ENCODE measurements around the gene BARHL2. TPM values are rescaled to one million over a fixed set of nuclear protein-coding genes. Genes with fewer than 3 reads are reported as not detected.

Gene BARHL2
- polyA plus RNA-seq (ENCODE audit: insufficient read length) = not detected
- long read RNA-seq, donor 1 = 0 reads
- long read RNA-seq, donor 2 = 0 reads
- long read RNA-seq, donor 3 = 0 reads
- long read RNA-seq, donor 4 = 0 reads
- long read RNA-seq, donor 5 = 0 reads
- long read RNA-seq, donor 6 = 0 reads
- long read RNA-seq, donor 7 = 0 reads
- long read RNA-seq, donor 8 = 0 reads

GRCh38 chr1:90716552-90717355 is at the start of gene BARHL2:
Gene BARHL2 (minus strand): TSS chr1:90717302. CDS start chr1:90717195, 107 bp downstream.
- no peak for DNase-seq

GRCh38 chr1:90763930-90764329 is 46.8 kb upstream of the BARHL2 start:
- DNase-seq = no peak

GRCh38 chr1:90763506-90763905 is 46.4 kb upstream of the BARHL2 start:
- DNase-seq = no peak

- peak; percentile 3 for DNase-seq
Measured at GRCh38 chr1:90761781-90762589, 44.9 kb upstream of the BARHL2 start.

DNA sequence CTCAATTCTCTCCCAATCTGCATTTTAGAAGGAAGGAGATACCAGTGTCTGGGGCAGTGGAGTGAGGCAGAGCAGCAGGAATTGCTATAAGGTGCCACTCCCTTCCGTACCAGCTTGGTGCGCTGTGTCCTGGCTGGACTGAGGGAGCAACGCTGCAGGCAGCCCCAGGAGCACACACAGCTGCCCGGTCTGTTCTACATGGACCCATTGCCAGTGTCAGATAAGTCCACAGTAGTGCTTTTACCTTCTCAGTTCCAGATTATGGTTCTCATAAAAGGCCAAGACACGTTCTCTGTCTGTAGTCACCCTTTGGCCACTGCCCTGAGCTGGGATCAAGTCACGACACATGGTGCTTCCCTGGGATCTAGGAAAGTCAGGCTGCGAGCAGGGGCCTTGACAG is 44.1 kb upstream of the BARHL2 start:
- DNase-seq = no peak

DNA sequence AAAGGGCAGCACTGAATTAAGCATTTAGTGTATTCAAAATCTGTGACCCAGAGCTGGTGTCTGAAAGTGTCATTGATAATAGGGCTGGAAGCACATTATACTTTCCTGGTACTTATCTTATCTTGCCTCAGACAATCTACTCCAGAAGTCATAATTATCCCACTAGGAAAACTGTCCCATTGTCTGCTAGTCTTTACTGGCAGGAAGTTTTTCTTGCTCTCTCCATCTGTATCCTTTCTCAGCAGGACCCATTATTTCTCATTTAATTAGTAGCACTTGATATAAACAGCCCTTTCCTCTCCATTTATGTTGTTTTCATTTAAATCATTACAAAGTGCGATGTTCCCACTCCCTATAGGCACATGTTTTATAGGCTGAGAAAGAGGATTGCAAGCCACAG is 36.5 kb upstream of the BARHL2 start:
- no peak for DNase-seq

GRCh38 chr1:90748668-90749067 is 31.6 kb upstream of the BARHL2 start:
- DNase-seq = no peak

DNA sequence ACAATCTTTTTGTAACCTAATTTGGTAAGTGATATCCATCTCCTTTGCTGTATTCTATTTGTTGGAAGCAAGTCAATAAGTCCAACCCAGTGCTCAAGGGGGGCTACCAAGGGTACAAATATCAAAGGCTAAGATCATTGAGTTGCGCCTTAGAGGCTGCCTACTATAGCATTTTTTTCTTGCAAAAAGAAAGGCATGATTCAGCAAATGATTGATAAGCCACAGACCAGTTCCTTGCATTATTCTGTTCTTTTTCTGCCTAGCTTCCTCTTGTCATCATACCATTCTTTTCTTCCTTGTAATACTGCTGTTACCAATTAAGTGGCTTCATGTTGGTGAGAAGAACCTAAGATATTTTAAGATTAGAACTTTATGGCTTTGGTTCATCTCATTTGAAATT is 29.8 kb upstream of the BARHL2 start:
- no peak for DNase-seq

- DNase-seq = no peak
Measured at GRCh38 chr1:90745972-90746371, 28.9 kb upstream of the BARHL2 start.

- DNase-seq = no peak
Measured at GRCh38 chr1:90732136-90732535, 15.0 kb upstream of the BARHL2 start.

- DNase-seq = no peak
Measured at GRCh38 chr1:90731382-90732050, 14.4 kb upstream of the BARHL2 start.

GRCh38 chr1:90730243-90731022 is 13.3 kb upstream of the BARHL2 start:
- no peak for DNase-seq

DNA sequence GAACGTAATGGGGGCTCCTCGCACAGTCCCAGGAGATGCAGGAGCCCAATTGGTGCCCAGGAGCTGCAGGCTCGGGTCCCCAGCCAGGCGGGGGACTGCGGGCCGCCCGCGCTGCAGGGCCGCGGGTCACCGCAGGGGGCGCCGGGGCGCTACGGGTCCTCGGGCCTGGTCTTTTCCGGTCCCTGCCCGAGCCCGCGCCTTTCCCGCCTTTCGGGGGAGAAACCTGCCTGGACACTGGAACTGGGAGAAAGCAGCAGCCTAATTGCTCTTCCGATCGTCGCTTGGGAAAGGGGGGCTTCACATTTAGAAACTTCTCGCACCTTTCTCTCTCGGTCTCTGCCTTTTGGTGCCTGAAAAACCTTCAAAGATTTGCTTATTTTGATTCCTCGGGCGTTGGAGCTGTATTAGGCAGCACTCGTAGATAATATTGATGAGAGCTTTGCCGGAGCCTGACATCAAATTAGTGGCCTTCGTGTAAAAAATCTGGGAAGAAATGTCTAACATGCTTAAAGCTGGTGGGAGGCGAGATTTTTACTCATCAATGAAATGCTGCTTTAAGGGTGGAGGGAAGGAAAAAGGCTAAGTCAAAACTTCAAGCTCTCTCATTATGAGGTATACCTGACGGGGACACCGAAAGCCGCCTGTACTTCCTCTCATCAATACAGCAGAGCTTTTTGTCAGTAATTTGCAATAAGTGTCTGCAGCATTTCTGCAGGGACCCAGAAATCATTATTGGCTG is 12.6 kb upstream of the BARHL2 start:
- no peak for DNase-seq

- no peak for DNase-seq
Measured at GRCh38 chr1:90728502-90729287, 11.6 kb upstream of the BARHL2 start.

DNA sequence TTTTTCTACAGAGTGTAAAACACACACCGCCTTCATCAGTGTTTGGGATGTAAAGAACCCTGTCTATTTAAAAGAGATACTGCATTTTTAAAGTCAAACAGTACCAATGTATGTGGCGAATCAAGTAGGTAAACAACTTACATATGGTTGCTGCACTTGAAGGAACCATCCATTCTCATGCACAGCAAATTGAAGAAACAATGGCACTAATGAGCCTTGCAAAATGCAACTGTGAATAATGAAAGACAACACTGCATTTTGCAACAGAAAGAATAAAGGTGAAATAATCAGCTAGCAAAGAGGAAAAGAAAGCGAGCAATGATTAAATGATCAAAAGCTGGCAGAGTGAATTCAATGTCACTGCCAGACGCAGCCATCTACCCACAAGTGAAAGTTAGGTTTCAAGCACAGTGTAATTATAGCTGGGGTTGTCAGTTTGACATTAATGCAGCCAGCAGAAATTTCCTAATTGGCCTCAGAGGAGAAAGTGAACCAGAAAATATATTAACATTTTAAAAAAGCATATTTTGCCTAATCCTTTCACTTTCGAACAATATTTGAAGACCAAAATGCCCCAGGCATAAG is 10.9 kb upstream of the BARHL2 start:
- DNase-seq = no peak

DNA sequence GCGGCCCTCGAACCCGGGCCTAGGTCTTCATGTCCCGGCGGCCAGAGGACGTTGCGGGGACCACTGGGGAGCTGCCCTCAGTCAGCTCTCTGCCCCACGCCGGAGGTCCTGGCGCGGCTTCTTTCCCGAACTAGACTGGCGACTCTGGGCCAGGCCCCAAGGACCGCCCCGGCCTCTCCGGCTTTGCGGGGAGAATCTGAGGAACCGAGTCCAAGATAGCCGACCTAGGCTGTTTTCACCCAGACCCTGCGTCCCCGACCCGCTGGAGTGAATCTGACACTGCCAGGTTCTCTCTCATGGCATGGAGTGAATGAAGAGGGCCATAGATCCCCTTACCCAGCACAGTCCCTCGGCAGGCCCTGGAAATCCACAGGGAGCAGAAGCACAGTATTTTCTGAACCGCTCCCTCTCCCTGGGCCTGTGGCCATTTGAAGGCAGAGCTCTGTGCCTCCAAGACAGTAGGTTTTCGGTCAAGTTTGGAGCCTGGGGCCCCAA is 9.9 kb upstream of the BARHL2 start:
- DNase-seq = no peak

DNA sequence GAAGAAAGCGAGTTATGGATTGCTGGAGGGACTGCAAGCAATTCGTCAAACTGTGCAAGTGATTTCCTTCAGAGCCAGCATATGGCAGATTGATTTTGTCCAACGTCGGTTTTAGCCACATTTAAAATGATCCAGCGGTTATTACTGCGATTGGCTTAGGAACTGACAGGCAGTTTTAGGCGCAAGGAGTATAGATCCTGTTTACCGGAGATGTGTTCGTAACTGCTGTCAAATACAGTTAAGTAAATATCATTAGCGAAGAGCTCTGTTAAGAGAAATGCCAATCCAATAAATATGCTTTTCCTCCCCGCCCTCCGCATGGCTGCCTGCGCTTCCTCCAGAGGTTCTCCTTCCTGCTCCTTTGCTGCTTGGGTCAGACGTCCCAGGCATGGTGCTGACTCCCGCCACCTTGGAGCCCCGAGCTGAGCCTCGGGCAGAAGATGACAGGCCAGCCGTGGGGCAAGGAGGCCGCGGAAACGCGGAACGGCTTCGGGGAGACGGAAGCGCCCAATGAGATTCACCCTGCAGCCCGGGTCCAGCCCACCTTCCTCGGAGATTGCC is 9.4 kb upstream of the BARHL2 start:
- DNase-seq = no peak

GRCh38 chr1:90725657-90726424 is 8.7 kb upstream of the BARHL2 start:
- no peak for DNase-seq
